Neural cell (in vitro differentiated cells): ENCODE data around the gene NTNG1. TPM values are rescaled to one million over a fixed set of nuclear protein-coding genes. Genes with fewer than 3 reads are reported as not detected.

ENCODE experiments used
- H2AFZ ChIP-seq: fragments of 200-600, 300-800 bp; sonication (generic), shearing (Covaris generic); 2 replicates; pipeline ENCODE4 v1.6.0; 2014; ENCODE audit warnings: low read depth, mild to moderate bottlenecking, antibody characterized with exemption, low read length, moderate library complexity
- H3F3A ChIP-seq: fragments of 200-600 bp; shearing (Covaris generic); 2 replicates; pipeline ENCODE4 v1.6.1; 2016; ENCODE audit warnings: mild to moderate bottlenecking, moderate library complexity, mixed read lengths, antibody characterized with exemption, low read length; ENCODE audit not compliant: insufficient read depth, poor library complexity, severe bottlenecking
- H3K27ac ChIP-seq: fragments of 200-600, 300-800 bp; sonication (generic), shearing (Covaris generic); 2 replicates; pipeline ENCODE4 v1.5.1; 2014; ENCODE audit warnings: mild to moderate bottlenecking, low read length, moderate library complexity
- H3K27me3 ChIP-seq: fragments of 300-800, 200-600 bp; sonication (generic), shearing (Covaris generic); 2 replicates; pipeline ENCODE4 v1.6.0; 2014; ENCODE audit warnings: mild to moderate bottlenecking, low read depth, low read length, moderate library complexity; ENCODE audit not compliant: insufficient read depth
- H3K36me3 ChIP-seq: fragments of 300-800, 200-600 bp; sonication (generic), shearing (Covaris generic); 2 replicates; pipeline ENCODE4 v1.5.1; 2014; ENCODE audit warnings: mild to moderate bottlenecking, antibody characterized with exemption, low read length, moderate library complexity; ENCODE audit not compliant: insufficient read depth
- H3K4me2 ChIP-seq: fragments of 300-800, 200-600 bp; sonication (generic), shearing (Covaris generic); 2 replicates; pipeline ENCODE4 v1.6.0; 2014; ENCODE audit warnings: mild to moderate bottlenecking, low read length
- H3K4me3 ChIP-seq: fragments of 300-800, 200-600 bp; sonication (generic), shearing (Covaris generic); 2 replicates; pipeline ENCODE4 v1.5.1; 2014; ENCODE audit warnings: mild to moderate bottlenecking, low read length, moderate library complexity
- H3K79me2 ChIP-seq: fragments of 200-600 bp; shearing (Covaris generic); replicated peaks from 2 replicates; pipeline ENCODE4 v1.6.0; 2014; ENCODE audit warnings: mild to moderate bottlenecking, low read length, moderate library complexity; ENCODE audit not compliant: insufficient read depth
- H3K9ac ChIP-seq: fragments of 300-800, 200-600 bp; sonication (generic), shearing (Covaris generic); 2 replicates; pipeline ENCODE4 v1.6.1; 2016; ENCODE audit warnings: mild to moderate bottlenecking, low read length, mixed read lengths
- H3K9me2 ChIP-seq: fragments of 200-600 bp; shearing (Covaris generic); 2 replicates; pipeline ENCODE4 v1.6.1; 2016; ENCODE audit warnings: mild to moderate bottlenecking, low read length, mixed read lengths; ENCODE audit not compliant: insufficient read depth
- H3K9me3 ChIP-seq: fragments of 200-600, 300-800 bp; sonication (generic), shearing (Covaris generic); 2 replicates; pipeline ENCODE4 v1.6.1; 2016; ENCODE audit warnings: mild to moderate bottlenecking, mixed run types, low read length, moderate library complexity, mixed read lengths
- H4K20me1 ChIP-seq: fragments of 200-600 bp; shearing (Covaris generic); 2 replicates; pipeline ENCODE4 v1.6.1; 2016; ENCODE audit warnings: mild to moderate bottlenecking, mixed run types; ENCODE audit not compliant: insufficient read depth
- CTCF ChIP-seq: fragments of 450-650 bp; IDR thresholded peaks from 2 replicates; pipeline ENCODE4 v1.5.1; 2014; ENCODE audit warnings: antibody characterized with exemption, mild to moderate bottlenecking, moderate library complexity; ENCODE audit not compliant: poor library complexity, severe bottlenecking
- EP300 ChIP-seq: fragments of 450-650 bp; conservative IDR thresholded peaks from 2 replicates; pipeline ENCODE4 v1.6.1; 2014; ENCODE audit warnings: antibody characterized with exemption, mild to moderate bottlenecking, moderate library complexity; ENCODE audit not compliant: poor library complexity, severe bottlenecking
- EZH2 ChIP-seq: fragments of 200-600, 300-800 bp; shearing (Covaris generic), sonication (generic); IDR thresholded peaks from 2 replicates; pipeline ENCODE4 v1.6.1; 2014; ENCODE audit warnings: antibody characterized with exemption, low read length, borderline replicate concordance, mild to moderate bottlenecking; ENCODE audit not compliant: insufficient read depth, poor library complexity, severe bottlenecking
- MXI1 ChIP-seq: fragments of 450-650 bp; conservative IDR thresholded peaks from 2 replicates; pipeline ENCODE4 v1.6.1; 2014; ENCODE audit warnings: antibody characterized with exemption, mild to moderate bottlenecking; ENCODE audit not compliant: poor library complexity, severe bottlenecking
- POLR2AphosphoS5 ChIP-seq: IDR thresholded peaks from 2 replicates; pipeline ENCODE4 v1.6.1; 2012
- RAD21 ChIP-seq: fragments of 450-650 bp; conservative IDR thresholded peaks from 2 replicates; pipeline ENCODE4 v1.6.1; 2014; ENCODE audit warnings: antibody characterized with exemption, mild to moderate bottlenecking, moderate library complexity
- REST ChIP-seq: IDR thresholded peaks from 2 replicates; pipeline ENCODE4 v1.6.1; 2012; ENCODE audit warnings: borderline replicate concordance
- SMC3 ChIP-seq: fragments of 450-650 bp; conservative IDR thresholded peaks from 2 replicates; pipeline ENCODE4 v1.6.1; 2014; ENCODE audit warnings: antibody characterized with exemption, mild to moderate bottlenecking, moderate library complexity; ENCODE audit not compliant: poor library complexity
- TAF1 ChIP-seq: IDR thresholded peaks from 2 replicates; pipeline ENCODE4 v1.6.1; 2012; ENCODE audit warnings: low read depth
- polyA plus RNA-seq: library from polyadenylated mRNA; depleted of rRNA; stranded (reverse); fragments of >200 nt; gene quantifications from 2 replicates; pipeline ENCODE4 v1.2.3, GENCODE V29; 2014

The NTNG1 gene
- polyA plus RNA-seq, 1 donor from 2014 or later, result not detected

- TF ChIP-seq RAD21 (no peak), EP300 (no peak), MXI1 (no peak), POLR2AphosphoS5 (no peak), EZH2 (no peak), REST (no peak), SMC3 (no peak), TAF1 (no peak), CTCF (no peak)
Measured at GRCh38 chr1:107169615-107170014, 28.8 kb downstream of the NTNG1 start.

DNA sequence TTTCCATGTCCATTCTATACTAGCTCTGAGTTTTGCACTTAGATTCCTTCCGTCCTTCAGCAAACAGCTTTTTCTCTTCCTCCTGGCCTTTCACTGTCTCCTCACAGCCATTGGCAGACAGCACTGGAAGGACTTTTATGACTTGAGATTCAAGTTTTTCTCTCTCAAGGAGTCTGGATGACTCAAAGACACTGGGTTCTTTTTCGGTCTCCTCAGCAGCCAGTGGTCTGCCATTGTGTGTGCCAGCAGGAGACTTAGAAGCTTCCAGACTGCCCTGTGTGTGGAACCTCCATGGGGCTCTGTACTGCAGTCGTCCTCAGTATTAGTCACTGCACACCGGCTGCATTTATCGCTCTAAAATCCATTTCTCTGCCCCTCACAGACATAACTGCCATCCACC, 30.5 kb downstream of the NTNG1 start:
- Histone ChIP-seq H3K9me2 (no peaks in the 10 kb centered on the region), H3K4me3 (no peak overlapping the region), H3K9me3 (no peaks in the 10 kb centered on the region), H3K36me3 (no peaks in the 10 kb centered on the region), H3K4me2 (no peak overlapping the region), H3K79me2 (no peaks in the 10 kb centered on the region), H3F3A (peaks cover 4% of the 10 kb centered on the region), H3K27ac (no peak overlapping the region), H3K9ac (no peak overlapping the region), H3K27me3 (no peaks in the 10 kb centered on the region), H2AFZ (no peak overlapping the region), H4K20me1 (no peaks in the 10 kb centered on the region)
- TF ChIP-seq EZH2 (no peak), REST (no peak), RAD21 (no peak), MXI1 (no peak), CTCF (no peak), POLR2AphosphoS5 (no peak), TAF1 (no peak), EP300 (no peak), SMC3 (no peak)

More at GRCh38 chr1:107169615-107170014, 28.8 kb downstream of the NTNG1 start:
- Histone ChIP-seq H3F3A (no peaks in the 10 kb centered on the region), H3K27me3 (no peaks in the 10 kb centered on the region), H4K20me1 (no peaks in the 10 kb centered on the region), H3K4me3 (no peak overlapping the region), H2AFZ (no peak overlapping the region), H3K9ac (no peak overlapping the region), H3K9me2 (no peaks in the 10 kb centered on the region), H3K27ac (no peak overlapping the region), H3K9me3 (no peaks in the 10 kb centered on the region), H3K79me2 (no peaks in the 10 kb centered on the region), H3K4me2 (no peak overlapping the region), H3K36me3 (no peaks in the 10 kb centered on the region)
